ENCODE data around the gene GTPBP4.

DNA sequence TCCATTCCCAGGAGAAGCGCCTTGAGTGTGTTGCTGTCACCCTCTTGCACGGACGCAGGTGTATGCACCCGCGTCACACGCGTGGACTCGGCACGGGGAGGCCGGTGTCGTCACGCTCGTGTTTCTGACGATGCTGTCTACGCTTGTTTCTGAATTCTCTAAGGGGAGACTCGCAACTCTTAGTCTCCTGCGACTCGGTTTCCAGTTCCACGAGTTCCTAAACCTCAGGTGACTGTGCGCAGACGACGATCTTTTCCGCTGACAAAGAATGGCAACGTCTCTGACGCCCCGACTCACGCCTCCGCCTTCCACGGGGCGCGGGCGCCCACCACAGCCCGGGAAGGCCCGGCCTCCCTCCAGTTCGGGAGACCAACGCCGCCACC, 60.1 kb downstream of the GTPBP4 start:
- TF ChIP-seq, protein P1, sequence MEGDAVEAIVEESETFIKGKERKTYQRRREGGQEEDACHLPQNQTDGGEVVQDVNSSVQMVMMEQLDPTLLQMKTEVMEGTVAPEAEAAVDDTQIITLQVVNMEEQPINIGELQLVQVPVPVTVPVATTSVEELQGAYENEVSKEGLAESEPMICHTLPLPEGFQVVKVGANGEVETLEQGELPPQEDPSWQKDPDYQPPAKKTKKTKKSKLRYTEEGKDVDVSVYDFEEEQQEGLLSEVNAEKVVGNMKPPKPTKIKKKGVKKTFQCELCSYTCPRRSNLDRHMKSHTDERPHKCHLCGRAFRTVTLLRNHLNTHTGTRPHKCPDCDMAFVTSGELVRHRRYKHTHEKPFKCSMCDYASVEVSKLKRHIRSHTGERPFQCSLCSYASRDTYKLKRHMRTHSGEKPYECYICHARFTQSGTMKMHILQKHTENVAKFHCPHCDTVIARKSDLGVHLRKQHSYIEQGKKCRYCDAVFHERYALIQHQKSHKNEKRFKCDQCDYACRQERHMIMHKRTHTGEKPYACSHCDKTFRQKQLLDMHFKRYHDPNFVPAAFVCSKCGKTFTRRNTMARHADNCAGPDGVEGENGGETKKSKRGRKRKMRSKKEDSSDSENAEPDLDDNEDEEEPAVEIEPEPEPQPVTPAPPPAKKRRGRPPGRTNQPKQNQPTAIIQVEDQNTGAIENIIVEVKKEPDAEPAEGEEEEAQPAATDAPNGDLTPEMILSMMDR (IDR thresholded peaks at IDR 0.05; ENCODE audit: low read depth, low read length) = no peak
- TF ChIP-seq EZH2phosphoT487 (IDR thresholded peaks at IDR 0.05; ENCODE audit: low read depth) = no peak

Measured in OCI-LY3 (cell line).